HEK293 (cell line): ENCODE measurements around the gene CEP44.

Experiments used
- ZBTB21 ChIP-seq: fragments of 450-650 bp; formaldehyde crosslinking; IDR thresholded peaks from 2 replicates; pipeline ENCODE4 v1.5.1; 2017; ENCODE audit warnings: missing biosample characterization, missing genetic modification characterization
- ZNF140 ChIP-seq: fragments of 450-650 bp; formaldehyde crosslinking; IDR thresholded peaks from 2 replicates; pipeline ENCODE4 v1.5.1; 2016; ENCODE audit warnings: missing biosample characterization, missing genetic modification characterization
- ZNF561 ChIP-seq: fragments of 450-650 bp; IDR thresholded peaks from 2 replicates; pipeline ENCODE4 v1.5.1; 2018; ENCODE audit warnings: missing biosample characterization, missing genetic modification characterization, borderline replicate concordance
- ZNF624 ChIP-seq: fragments of 450-650 bp; formaldehyde crosslinking; IDR thresholded peaks from 2 replicates; pipeline ENCODE4 v1.5.1; 2017; ENCODE audit warnings: missing biosample characterization, missing genetic modification characterization
- TF ChIP-seq, protein P1 (sequence below): fragments of 450-650 bp; formaldehyde crosslinking; IDR thresholded peaks from 2 replicates; pipeline ENCODE4 v1.5.1; 2016; ENCODE audit warnings: missing biosample characterization, missing genetic modification characterization
- TF ChIP-seq, protein P2 (sequence below): fragments of 450-650 bp; formaldehyde crosslinking; IDR thresholded peaks from 2 replicates; pipeline ENCODE4 v1.5.1; 2016; ENCODE audit warnings: missing biosample characterization, missing genetic modification characterization

DNA sequence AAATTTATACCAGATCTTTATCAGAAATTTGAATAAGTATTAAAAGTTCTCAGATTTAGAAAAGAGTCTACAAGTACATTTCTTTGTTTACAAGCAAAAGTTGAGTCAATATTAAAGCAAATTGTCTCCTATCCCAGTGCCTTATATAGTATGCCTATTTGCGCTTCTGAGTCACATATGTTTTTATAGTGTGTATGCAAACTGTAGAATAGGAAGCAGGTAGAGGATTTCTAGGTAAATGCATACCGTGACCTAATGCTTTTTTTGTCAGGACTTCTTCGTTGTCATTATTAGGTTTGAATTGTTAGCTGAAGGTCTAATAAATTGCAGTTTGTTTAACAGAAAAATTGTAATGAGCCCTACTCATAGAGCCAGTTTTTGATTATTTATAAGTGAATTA lies 22.2 kb downstream of the CEP44 start:
- TF ChIP-seq, protein P1, sequence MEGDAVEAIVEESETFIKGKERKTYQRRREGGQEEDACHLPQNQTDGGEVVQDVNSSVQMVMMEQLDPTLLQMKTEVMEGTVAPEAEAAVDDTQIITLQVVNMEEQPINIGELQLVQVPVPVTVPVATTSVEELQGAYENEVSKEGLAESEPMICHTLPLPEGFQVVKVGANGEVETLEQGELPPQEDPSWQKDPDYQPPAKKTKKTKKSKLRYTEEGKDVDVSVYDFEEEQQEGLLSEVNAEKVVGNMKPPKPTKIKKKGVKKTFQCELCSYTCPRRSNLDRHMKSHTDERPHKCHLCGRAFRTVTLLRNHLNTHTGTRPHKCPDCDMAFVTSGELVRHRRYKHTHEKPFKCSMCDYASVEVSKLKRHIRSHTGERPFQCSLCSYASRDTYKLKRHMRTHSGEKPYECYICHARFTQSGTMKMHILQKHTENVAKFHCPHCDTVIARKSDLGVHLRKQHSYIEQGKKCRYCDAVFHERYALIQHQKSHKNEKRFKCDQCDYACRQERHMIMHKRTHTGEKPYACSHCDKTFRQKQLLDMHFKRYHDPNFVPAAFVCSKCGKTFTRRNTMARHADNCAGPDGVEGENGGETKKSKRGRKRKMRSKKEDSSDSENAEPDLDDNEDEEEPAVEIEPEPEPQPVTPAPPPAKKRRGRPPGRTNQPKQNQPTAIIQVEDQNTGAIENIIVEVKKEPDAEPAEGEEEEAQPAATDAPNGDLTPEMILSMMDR = no peak
- TF ChIP-seq ZNF624 (tag by site-specific recombination) (no peak), ZNF561 (tag by site-specific recombination) (no peak), ZBTB21 (tag by site-specific recombination) (no peak), ZNF140 (tag by site-specific recombination) (no peak)
- TF ChIP-seq, protein P2, sequence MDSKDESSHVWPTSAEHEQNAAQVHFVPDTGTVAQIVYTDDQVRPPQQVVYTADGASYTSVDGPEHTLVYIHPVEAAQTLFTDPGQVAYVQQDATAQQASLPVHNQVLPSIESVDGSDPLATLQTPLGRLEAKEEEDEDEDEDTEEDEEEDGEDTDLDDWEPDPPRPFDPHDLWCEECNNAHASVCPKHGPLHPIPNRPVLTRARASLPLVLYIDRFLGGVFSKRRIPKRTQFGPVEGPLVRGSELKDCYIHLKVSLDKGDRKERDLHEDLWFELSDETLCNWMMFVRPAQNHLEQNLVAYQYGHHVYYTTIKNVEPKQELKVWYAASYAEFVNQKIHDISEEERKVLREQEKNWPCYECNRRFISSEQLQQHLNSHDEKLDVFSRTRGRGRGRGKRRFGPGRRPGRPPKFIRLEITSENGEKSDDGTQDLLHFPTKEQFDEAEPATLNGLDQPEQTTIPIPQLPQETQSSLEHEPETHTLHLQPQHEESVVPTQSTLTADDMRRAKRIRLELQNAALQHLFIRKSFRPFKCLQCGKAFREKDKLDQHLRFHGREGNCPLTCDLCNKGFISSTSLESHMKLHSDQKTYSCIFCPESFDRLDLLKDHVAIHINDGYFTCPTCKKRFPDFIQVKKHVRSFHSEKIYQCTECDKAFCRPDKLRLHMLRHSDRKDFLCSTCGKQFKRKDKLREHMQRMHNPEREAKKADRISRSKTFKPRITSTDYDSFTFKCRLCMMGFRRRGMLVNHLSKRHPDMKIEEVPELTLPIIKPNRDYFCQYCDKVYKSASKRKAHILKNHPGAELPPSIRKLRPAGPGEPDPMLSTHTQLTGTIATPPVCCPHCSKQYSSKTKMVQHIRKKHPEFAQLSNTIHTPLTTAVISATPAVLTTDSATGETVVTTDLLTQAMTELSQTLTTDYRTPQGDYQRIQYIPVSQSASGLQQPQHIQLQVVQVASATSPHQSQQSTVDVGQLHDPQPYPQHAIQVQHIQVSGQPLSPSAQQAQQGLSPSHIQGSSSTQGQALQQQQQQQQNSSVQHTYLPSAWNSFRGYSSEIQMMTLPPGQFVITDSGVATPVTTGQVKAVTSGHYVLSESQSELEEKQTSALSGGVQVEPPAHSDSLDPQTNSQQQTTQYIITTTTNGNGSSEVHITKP = no peak
